SK-N-MC (cell line): ENCODE data around the gene CCDC120.

Experiments used
- DNase-seq: peaks from one replicate; pipeline ENCODE4 v3.0.0-alpha.2; 2011; ENCODE audit warnings: low read depth, low spot score
- H3K27ac ChIP-seq: fragments of 200-600 bp; sonication (generic); 2 replicates; pipeline ENCODE4 v1.5.1; 2016; ENCODE audit warnings: mixed run types
- H3K36me3 ChIP-seq: fragments of 200-600 bp; sonication (generic); 2 replicates; pipeline ENCODE4 v1.6.1; 2017; ENCODE audit warnings: antibody characterized with exemption, low read length, mixed read lengths; ENCODE audit not compliant: insufficient read depth
- H3K4me3 ChIP-seq: fragments of 200-600 bp; sonication (generic); 2 replicates; pipeline ENCODE4 v1.5.1; 2016
- H3K9ac ChIP-seq: fragments of 200-600 bp; sonication (generic); 2 replicates; pipeline ENCODE4 v1.8.0; 2017; ENCODE audit warnings: mixed run types, mixed read lengths; ENCODE audit not compliant: insufficient read length
- H3K9me3 ChIP-seq: fragments of 200-600 bp; sonication (generic); 2 replicates; pipeline ENCODE4 v1.6.1; 2017; ENCODE audit warnings: low read depth, mild to moderate bottlenecking, antibody characterized with exemption, low read length, moderate library complexity, mixed read lengths
- EZH2 ChIP-seq: fragments of 200-600 bp; sonication (generic); IDR thresholded peaks from one replicate; pipeline ENCODE4 v1.6.1; 2017; ENCODE audit warnings: antibody characterized with exemption
- FOXP2 ChIP-seq: optimal IDR thresholded peaks from 2 replicates; pipeline ENCODE3; 2011; ENCODE audit warnings: mild to moderate bottlenecking, moderate library complexity; ENCODE audit not compliant: insufficient read depth; ENCODE audit errors: extremely low read length, control extremely low read depth
- POLR2AphosphoS5 ChIP-seq: IDR thresholded peaks from 2 replicates; pipeline ENCODE4 v1.6.1; 2012; ENCODE audit warnings: mild to moderate bottlenecking, low read depth, low read length, borderline replicate concordance

The CCDC120 gene

DNA sequence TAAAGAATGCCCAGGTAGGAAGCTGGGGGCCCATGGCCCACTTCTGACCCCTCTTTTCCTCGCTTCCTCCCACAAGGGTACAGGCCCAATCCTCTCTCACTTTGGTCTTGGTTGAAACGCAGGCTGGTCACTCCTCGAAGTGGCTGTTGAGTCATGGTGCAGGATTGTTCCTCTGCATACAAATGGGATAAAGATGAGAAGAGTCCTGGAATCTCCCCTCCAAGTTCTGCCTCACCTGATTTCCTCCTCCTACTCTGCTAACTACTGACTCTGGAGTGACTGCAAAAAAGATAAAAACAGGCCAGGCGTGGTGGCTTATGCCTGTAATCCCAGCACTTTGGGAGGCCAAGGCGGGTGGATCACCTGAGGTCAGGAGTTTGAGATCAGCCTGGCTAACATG is 19.1 kb downstream of the CCDC120 start:
- TF ChIP-seq POLR2AphosphoS5 (no peak), FOXP2 (no peak), EZH2 (no peak)
- no peak overlapping the region for H3K9ac ChIP-seq
- no peak overlapping the region for H3K27ac ChIP-seq
- no peaks in the 10 kb centered on the region for H3K36me3 ChIP-seq
- H3K9me3 ChIP-seq: no peaks in the 10 kb centered on the region
- DNase-seq: no peak
- no peak overlapping the region for H3K4me3 ChIP-seq

GRCh38 chrX:49079489-49080428 is 21.0 kb downstream of the CCDC120 start, which contains the start of gene WDR45:
WDR45 (minus strand) TSS chrX:49079887; CDS start chrX:49078095, 1,792 bp downstream.
- Histone ChIP-seq H3K36me3 (no peaks in the 10 kb centered on the region), H3K27ac (peak within 1 kb of the TSS; percentile 49; the same call in 1 of the 2 replicates), H3K9ac (peak within 1 kb of the TSS; percentile 92), H3K4me3 (peak within 1 kb of the TSS; percentile 84), H3K9me3 (no peaks in the 10 kb centered on the region)
- no peak for DNase-seq
- TF ChIP-seq POLR2AphosphoS5 (0 out of 2 replicates have a peak, but pooled peaks have one; percentile 44), FOXP2 (no peak), EZH2 (no peak)

- no peaks in the 10 kb centered on the region for H3K9me3 ChIP-seq
- no peak for DNase-seq
- no peak overlapping the region for H3K9ac ChIP-seq
- TF ChIP-seq POLR2AphosphoS5 (no peak), EZH2 (no peak), FOXP2 (no peak)
- H3K4me3 ChIP-seq: no peak overlapping the region
- H3K36me3 ChIP-seq: no peaks in the 10 kb centered on the region
- no peak overlapping the region for H3K27ac ChIP-seq
Measured at GRCh38 chrX:49082271-49082871, 23.6 kb downstream of the CCDC120 start.

- no peaks in the 10 kb centered on the region for H3K9me3 ChIP-seq
Measured at GRCh38 chrX:49089553-49089952, 30.8 kb downstream of the CCDC120 start.

GRCh38 chrX:49096419-49096818 is 37.6 kb downstream of the CCDC120 start:
- no peak for TF ChIP-seq EZH2
- no peak for TF ChIP-seq FOXP2
- no peak for TF ChIP-seq POLR2AphosphoS5
- H3K27ac ChIP-seq: no peak overlapping the region
- H3K9me3 ChIP-seq: no peaks in the 10 kb centered on the region

More at GRCh38 chrX:49089553-49089952, 30.8 kb downstream of the CCDC120 start:
- H3K36me3 ChIP-seq: no peaks in the 10 kb centered on the region
- no peak overlapping the region for H3K27ac ChIP-seq
- no peak for TF ChIP-seq FOXP2
- TF ChIP-seq POLR2AphosphoS5: no peak
- TF ChIP-seq EZH2: no peak
- DNase-seq: no peak
- no peak overlapping the region for H3K9ac ChIP-seq
- no peak overlapping the region for H3K4me3 ChIP-seq

DNA sequence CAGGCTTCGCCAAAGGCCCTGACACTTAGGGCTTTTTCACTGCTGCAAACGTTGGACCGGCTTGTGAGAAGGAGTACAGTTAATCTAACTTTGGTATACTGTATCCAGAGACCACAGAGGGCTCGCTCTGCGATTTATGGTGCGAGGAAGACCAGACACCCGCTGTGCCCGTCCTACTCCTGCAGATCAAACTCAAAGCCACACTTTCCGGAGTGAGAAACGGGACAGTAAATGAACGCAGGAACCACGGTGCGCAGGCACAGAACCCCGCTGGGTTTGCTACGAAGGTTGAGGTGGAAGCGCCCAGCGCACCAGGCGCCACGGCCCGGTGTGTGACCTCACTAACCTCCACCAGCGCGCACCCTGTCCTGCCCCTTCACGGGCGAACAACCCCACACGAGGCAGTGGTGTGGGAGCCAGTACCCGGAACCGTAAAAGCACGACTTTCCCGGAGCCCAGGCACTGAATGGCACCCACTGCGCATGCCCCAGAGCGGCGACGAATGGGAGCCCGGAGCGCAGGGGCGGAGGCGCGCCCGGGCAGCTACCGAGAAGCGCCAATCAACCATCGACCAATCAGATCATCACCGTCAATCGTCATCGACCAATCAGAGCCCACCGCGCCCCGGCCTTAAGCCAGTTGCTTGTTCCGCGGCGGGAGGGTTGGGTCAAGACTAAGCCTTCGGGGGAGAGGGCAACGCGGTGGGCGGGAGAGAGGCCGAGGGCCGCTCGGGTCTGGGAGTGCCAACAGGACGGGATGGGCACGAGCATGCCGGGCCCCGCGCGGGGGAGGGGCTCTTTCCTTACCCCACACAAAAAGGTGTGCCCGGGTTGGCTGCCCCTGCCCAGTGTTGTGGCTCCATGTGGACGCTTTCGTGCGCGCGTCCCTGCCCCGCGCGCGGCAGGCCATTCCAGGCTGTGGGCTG is 42.2 kb downstream of the CCDC120 start:
- Histone ChIP-seq H3K9ac (peak overlapping the region; percentile 76), H3K9me3 (no peaks in the 10 kb centered on the region), H3K4me3 (peak overlapping the region; percentile 85), H3K27ac (no peak overlapping the region), H3K36me3 (no peaks in the 10 kb centered on the region)
- DNase-seq: peak; percentile 20
- TF ChIP-seq POLR2AphosphoS5 (peak; percentile 81; the same call in 1 of the 2 replicates), FOXP2 (no peak)

More at GRCh38 chrX:49096419-49096818, 37.6 kb downstream of the CCDC120 start:
- DNase-seq: no peak
- Histone ChIP-seq H3K9ac (no peak overlapping the region), H3K4me3 (no peak overlapping the region), H3K36me3 (no peaks in the 10 kb centered on the region)

DNA sequence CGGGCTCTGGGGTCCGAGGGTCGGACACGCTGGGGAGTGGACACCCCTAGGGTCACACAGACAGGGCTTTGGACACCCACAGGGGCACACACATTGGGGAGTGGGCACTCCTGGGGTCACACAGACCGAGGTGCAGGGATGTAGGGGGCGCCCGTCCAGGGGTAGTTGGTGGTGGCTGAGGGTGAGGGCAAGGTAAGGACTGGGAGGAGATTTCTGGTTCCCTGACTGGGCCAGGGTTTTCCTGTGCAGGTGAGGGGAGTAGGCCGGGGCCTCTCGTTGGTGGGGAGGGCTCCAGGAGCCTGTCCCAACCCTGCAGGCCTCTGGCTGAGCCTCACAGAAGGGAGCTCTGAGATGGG is 42.8 kb downstream of the CCDC120 start:
- Histone ChIP-seq H3K36me3 (no peaks in the 10 kb centered on the region), H3K27ac (no peak overlapping the region), H3K4me3 (peak overlapping the region; percentile 85), H3K9ac (no peak overlapping the region), H3K9me3 (no peaks in the 10 kb centered on the region)
- TF ChIP-seq FOXP2 (no peak), EZH2 (no peak), POLR2AphosphoS5 (no peak)
- DNase-seq: no peak

- no peak for DNase-seq
- Histone ChIP-seq H3K9me3 (no peaks in the 10 kb centered on the region), H3K9ac (no peak overlapping the region), H3K36me3 (no peaks in the 10 kb centered on the region), H3K27ac (no peak overlapping the region), H3K4me3 (no peak overlapping the region)
- TF ChIP-seq EZH2 (no peak), POLR2AphosphoS5 (no peak), FOXP2 (no peak)
Measured at GRCh38 chrX:49102190-49102589, 43.4 kb downstream of the CCDC120 start.
